ENCODE data around the gene ZC3H4. TPM values are rescaled to one million over a fixed set of nuclear protein-coding genes. Genes with fewer than 3 reads are reported as not detected.

The ZC3H4 gene
- total and polyA plus RNA-seq, 2 of the 8 experiments (the other 6 are each of a cell fraction or from before 2014, with no cell fraction given) = 6.6 to 92.0 TPM

GRCh38 chr19:47141695-47142094 is 28.1 kb upstream of the ZC3H4 start:
- H3K9ac ChIP-seq (replicated peaks in 1 of 4; ENCODE audit: extremely low read depth in 1 of 4, low read depth in 3 of 4, low read length in 3 of 4) = no peak overlapping the region
- H3K14ac ChIP-seq (ENCODE audit: insufficient read length) = no peak overlapping the region
- H3K79me1 ChIP-seq (ENCODE audit: low read depth, low read length) = peaks cover 4% of the 10 kb centered on the region
- no peak overlapping the region for H3K56ac ChIP-seq (replicated peaks; ENCODE audit: insufficient read length, low read depth, low read length)
- no peak for TF ChIP-seq PHF8 (conservative IDR thresholded peaks at IDR 0.05; ENCODE audit: low read depth, low read length)
- TF ChIP-seq JUND (IDR thresholded peaks at IDR 0.05; ENCODE audit: low read length) = no peak
- TF ChIP-seq NANOG (IDR thresholded peaks at IDR 0.05; ENCODE audit: insufficient read depth, low read depth, low read length, poor library complexity, severe bottlenecking) = no peak
- no peak overlapping the region for H2BK12ac ChIP-seq (ENCODE audit: low read depth, low read length)
- H3K27me3 ChIP-seq (replicated peaks in 1 of 4; ENCODE audit: control insufficient read depth in 3 of 4, extremely low read depth in 1 of 4, insufficient read depth in 3 of 4, low read length in 3 of 4) = no peaks in the 10 kb centered on the region
- H2AFZ ChIP-seq (ENCODE audit: low read length) = no peak overlapping the region
- H2BK15ac ChIP-seq (ENCODE audit: low read length) = no peak overlapping the region
- no peak overlapping the region for H3K18ac ChIP-seq (ENCODE audit: extremely low read depth, low read length)
- DNase-seq (ENCODE audit: low read depth in 1 of 2, low spot score in 2 of 2) = no peak
- no peaks in the 10 kb centered on the region for H3K4me1 ChIP-seq (replicated peaks in 1 of 4; ENCODE audit: control insufficient read depth in 3 of 4, insufficient read depth in 4 of 4, low read length in 3 of 4)
- CTCF ChIA-PET (ENCODE audit: partially characterized antibody) = interaction anchor here (0.7 to 1.6 kb wide), 4 partner anchors 10 to 389 kb away, joined by 3 to 8 read pairs (median 3); no protein-coding TSS in a partner anchor
- H3K23ac ChIP-seq (ENCODE audit: insufficient read length) = no peak overlapping the region
- no peaks in the 10 kb centered on the region for H3K9me3 ChIP-seq (ENCODE audit: insufficient read depth in 2 of 2, low read depth in 1 of 2, low read length in 1 of 2)
- H4K5ac ChIP-seq (ENCODE audit: insufficient read length, low read depth, low read length) = no peak overlapping the region
- H2BK120ac ChIP-seq (replicated peaks; ENCODE audit: low read depth, low read length) = no peak overlapping the region
- no peak overlapping the region for H3K4ac ChIP-seq (replicated peaks; ENCODE audit: insufficient read length, low read depth, low read length)
- H4K8ac ChIP-seq (ENCODE audit: extremely low read depth, insufficient read depth, low read length) = no peak overlapping the region
- peaks cover 46 to 95% of the 10 kb centered on the region in 2 experiments for H3K79me2 ChIP-seq (ENCODE audit: control insufficient read depth in 1 of 2, insufficient read depth in 2 of 2, low read length in 2 of 2)
- no peak overlapping the region for H4K91ac ChIP-seq (replicated peaks; ENCODE audit: insufficient read length, low read length)
- no peak overlapping the region for H3K4me2 ChIP-seq (ENCODE audit: insufficient read depth in 1 of 2, low read depth in 2 of 2, low read length in 2 of 2)
- FAIRE-seq = no peak
- H3K27ac ChIP-seq (ENCODE audit: low read depth, low read length) = no peak overlapping the region
- no peak overlapping the region for H3K4me3 ChIP-seq (ENCODE audit: extremely low read depth in 1 of 4, insufficient read depth in 2 of 4, low read depth in 3 of 4, low read length in 4 of 4)
- no peak overlapping the region; the same call in 1 of the 2 replicates for H2BK5ac ChIP-seq (ENCODE audit: low read depth, low read length)
- POLR2A ChIA-PET (ENCODE audit: partially characterized antibody) = interaction anchor here (1.1 to 13.9 kb wide), 3 partner anchors 10 to 18 kb away, joined by 3 to 98 read pairs (median 18); partner anchors contain the start of gene SAE1
- H4K20me1 ChIP-seq (replicated peaks in 1 of 2; ENCODE audit: control insufficient read depth in 1 of 2, insufficient read depth in 2 of 2, low read length in 2 of 2) = peaks cover 18 to 35% of the 10 kb centered on the region in 2 experiments
- no peak overlapping the region for H2AK5ac ChIP-seq (ENCODE audit: low read depth, low read length)
- H3K23me2 ChIP-seq (ENCODE audit: low read depth, low read length) = no peaks in the 10 kb centered on the region
- no peak overlapping the region for H2BK20ac ChIP-seq (ENCODE audit: low read length)
- H3K36me3 ChIP-seq (ENCODE audit: control insufficient read depth in 2 of 4, insufficient read depth in 4 of 4, low read length in 3 of 4) = peaks cover 20 to 46% (median 33%) of the 10 kb centered on the region in 4 experiments; a peak in 7 of 8 replicates
